GM23338 (cell line): ENCODE results near the gene TAGLN. TPM values are rescaled to one million over a fixed set of nuclear protein-coding genes. Genes with fewer than 3 reads are reported as not detected.

ENCODE experiments used
- ATAC-seq: fragments of 200-7000 bp; cut with Tn5 transposase; 3 replicates; pipeline ENCODE4 v1.9.1; 2020
- DNase-seq: peaks from one replicate; pipeline ENCODE4 v3.0.0-alpha.2; 2015; ENCODE audit warnings: low spot score
- H2AFZ ChIP-seq: fragments of 200-600 bp; sonication (generic); 2 replicates; pipeline ENCODE4 v1.8.0; 2016; ENCODE audit warnings: antibody characterized with exemption, mild to moderate bottlenecking, moderate library complexity
- H3F3A ChIP-seq: fragments of 200-600 bp; sonication (generic); replicated peaks from 2 replicates; pipeline ENCODE4 v1.8.0; 2017; ENCODE audit warnings: antibody characterized with exemption, mixed run types, low read depth
- H3K27ac ChIP-seq: fragments of 200-600 bp; sonication (generic); 2 replicates; pipeline ENCODE4 v1.6.1; 2016; ENCODE audit warnings: low read depth
- H3K27me3 ChIP-seq: fragments of 200-600 bp; sonication (generic); 2 replicates; pipeline ENCODE4 v1.8.0; 2016; ENCODE audit warnings: mild to moderate bottlenecking, mixed run types, moderate library complexity; ENCODE audit not compliant: insufficient read depth
- H3K36me3 ChIP-seq: fragments of 200-600 bp; sonication (generic); 2 replicates; pipeline ENCODE4 v1.8.0; 2016; ENCODE audit warnings: mild to moderate bottlenecking; ENCODE audit not compliant: insufficient read depth
- H3K4me1 ChIP-seq: fragments of 200-600 bp; sonication (generic); 2 replicates; pipeline ENCODE4 v1.8.0; 2016; ENCODE audit warnings: mild to moderate bottlenecking, moderate library complexity; ENCODE audit not compliant: insufficient read depth
- H3K4me2 ChIP-seq: fragments of 200-600 bp; sonication (generic); 2 replicates; pipeline ENCODE4 v1.7.1; 2017; ENCODE audit warnings: mixed run types
- H3K4me3 ChIP-seq: fragments of 200-600 bp; sonication (generic); 2 replicates; pipeline ENCODE4 v1.6.1; 2016; ENCODE audit warnings: mixed run types
- H3K79me2 ChIP-seq: fragments of 200-600 bp; sonication (generic); replicated peaks from 2 replicates; pipeline ENCODE4 v1.8.0; 2017; ENCODE audit warnings: mild to moderate bottlenecking; ENCODE audit not compliant: insufficient read depth
- H3K9me2 ChIP-seq: fragments of 200-600 bp; sonication (generic); 2 replicates; pipeline ENCODE4 v1.8.0; 2017; ENCODE audit not compliant: insufficient read depth
- H4K20me1 ChIP-seq: fragments of 200-600 bp; sonication (generic); replicated peaks from 2 replicates; pipeline ENCODE4 v1.8.0; 2017; ENCODE audit warnings: mild to moderate bottlenecking; ENCODE audit not compliant: insufficient read depth
- H3K27ac Mint-ChIP-seq: 2 replicates; pipeline ENCODE4 v1.8.0; 2020; ENCODE audit warnings: inconsistent platforms, mild to moderate bottlenecking, moderate library complexity, mixed read lengths
- H3K27me3 Mint-ChIP-seq: 3 replicates; pipeline ENCODE4 v1.8.0; 2022; ENCODE audit warnings: low read depth, mild to moderate bottlenecking, moderate library complexity, mixed read lengths, inconsistent platforms; ENCODE audit not compliant: insufficient read depth, poor library complexity
- H3K36me3 Mint-ChIP-seq: 3 replicates; pipeline ENCODE4 v1.8.0; 2021; ENCODE audit warnings: low read depth, mild to moderate bottlenecking, inconsistent platforms, moderate library complexity, mixed read lengths
- H3K4me1 Mint-ChIP-seq: 3 replicates; pipeline ENCODE4 v1.8.0; 2020; ENCODE audit warnings: mild to moderate bottlenecking, inconsistent platforms, mixed read lengths
- H3K4me3 Mint-ChIP-seq: 3 replicates; pipeline ENCODE4 v1.8.0; 2021; ENCODE audit warnings: moderate library complexity, mild to moderate bottlenecking, inconsistent platforms, mixed read lengths
- H3K9me3 Mint-ChIP-seq: 3 replicates; pipeline ENCODE4 v1.8.0; 2020; ENCODE audit warnings: moderate library complexity, mild to moderate bottlenecking, inconsistent platforms, mixed read lengths
- CREB1 ChIP-seq: fragments of 250-450 bp; sonication (Bioruptor Pico); IDR thresholded peaks from 2 replicates; pipeline ENCODE4 v1.5.0; 2020; ENCODE audit warnings: low read depth, mild to moderate bottlenecking, moderate library complexity
- EZH2 ChIP-seq: fragments of 200-600 bp; sonication (generic); IDR thresholded peaks from one replicate; pipeline ENCODE4 v1.8.0; 2017; ENCODE audit warnings: antibody characterized with exemption, mild to moderate bottlenecking, low read depth; ENCODE audit not compliant: unreplicated experiment
- POLR2AphosphoS5 ChIP-seq: IDR thresholded peaks from 2 replicates; pipeline ENCODE4 v1.6.1; 2016; ENCODE audit warnings: antibody characterized with exemption, low read depth
- STAT1 ChIP-seq: IDR thresholded peaks from one replicate; pipeline ENCODE4 v1.6.1; 2016; ENCODE audit warnings: antibody characterized with exemption; ENCODE audit not compliant: unreplicated experiment
- ZNF114 ChIP-seq: fragments of 250-450 bp; sonication (Bioruptor Pico); IDR thresholded peaks from 2 replicates; pipeline ENCODE4 v1.5.0; 2020; ENCODE audit warnings: mild to moderate bottlenecking, moderate library complexity
- ZNF331 ChIP-seq: fragments of 250-450 bp; sonication (Bioruptor Pico); IDR thresholded peaks from 2 replicates; pipeline ENCODE4 v1.5.0; 2020; ENCODE audit warnings: low read depth, mild to moderate bottlenecking, moderate library complexity
- polyA plus RNA-seq: library from polyadenylated mRNA; unstranded; fragments of >200 nt; fragmentation: Nextera tagmentation; extraction: Ambion mirVana; gene quantifications from 2 replicates; pipeline ENCODE4 v1.2.1, GENCODE V29; 2016
- total RNA-seq: library from RNA; depleted of rRNA; stranded (reverse); fragments of >200 nt; shearing (Covaris generic); gene quantifications from 2 replicates; pipeline ENCODE4 v1.2.3, GENCODE V29; 2014
- TF ChIP-seq, protein P1 (sequence below): fragments of 250-450 bp; sonication (Bioruptor Pico); IDR thresholded peaks from 2 replicates; pipeline ENCODE4 v1.5.0; 2020; ENCODE audit warnings: mild to moderate bottlenecking, moderate library complexity
- TF ChIP-seq, protein P2 (sequence below): IDR thresholded peaks from 2 replicates; pipeline ENCODE4 v1.6.1; 2016; ENCODE audit warnings: antibody characterized with exemption

TAGLN gene
- total and polyA plus RNA-seq, 2 experiments from 2014 or later, result 86.8 to 130 TPM

DNA sequence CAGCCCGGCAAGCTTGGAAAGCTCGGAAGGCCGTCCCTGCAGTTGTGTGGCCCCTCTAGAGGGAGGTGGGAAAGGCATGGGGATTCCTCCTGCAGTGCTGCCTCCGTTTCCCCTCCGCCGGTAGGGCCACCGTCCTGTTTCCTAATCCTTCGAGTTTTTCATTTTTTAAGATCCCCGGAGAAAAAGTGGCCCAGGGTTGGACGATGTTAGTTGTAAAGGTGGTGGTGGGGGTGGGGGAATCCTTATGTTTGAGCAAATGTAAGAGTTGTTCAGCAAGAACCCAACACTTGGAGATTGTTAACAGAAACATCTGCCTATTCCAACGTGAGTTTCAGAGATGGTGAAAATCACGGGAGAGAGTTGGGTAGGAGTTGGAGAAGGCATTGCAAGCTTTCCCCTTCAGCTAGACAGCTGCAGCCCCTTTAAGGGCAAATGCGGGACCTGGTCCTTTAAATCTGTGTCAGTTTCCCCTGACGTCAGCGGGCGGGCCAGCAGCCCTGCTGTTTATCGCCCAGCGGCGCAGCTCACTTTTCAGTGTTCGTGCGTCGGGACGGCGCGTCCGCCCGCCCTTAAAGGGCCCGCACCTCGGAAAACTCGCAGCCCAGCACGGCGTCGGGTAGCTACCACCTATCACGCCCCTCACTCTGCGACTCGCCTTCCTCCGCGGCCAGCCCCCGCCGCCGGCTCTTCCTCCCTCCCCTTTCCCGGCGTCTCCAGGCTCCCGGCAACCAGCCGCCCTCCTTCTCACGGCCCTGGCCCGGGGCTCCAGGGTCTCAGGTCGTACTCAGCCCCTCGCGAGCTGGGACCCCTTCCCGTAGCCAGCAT is 20.7 kb upstream of the TAGLN start, which contains the start of gene SIDT2:
Gene SIDT2, plus strand, starts transcription at position 534 of the 825 bp plus-strand sequence. CDS start 521 bp downstream, outside the sequence.
- H3K36me3 ChIP-seq, result no peaks in the 10 kb centered on the region
- H3K4me3 ChIP-seq, result peak within 1 kb of the TSS; percentile 95
- H3K4me3 Mint-ChIP-seq, result peak within 1 kb of the TSS; percentile 95
- ATAC-seq (peak; percentile 86), DNase-seq (peak; percentile 98)
- peak within 1 kb of the TSS; percentile 88 for H3K27ac Mint-ChIP-seq
- H3K4me2 ChIP-seq, result peak within 1 kb of the TSS; percentile 97
- peaks cover 25% of the 10 kb centered on the region for H3K4me1 ChIP-seq
- H4K20me1 ChIP-seq, result no peaks in the 10 kb centered on the region
- H2AFZ ChIP-seq, result peak within 1 kb of the TSS; percentile 69
- H3K9me3 Mint-ChIP-seq, result no peaks in the 10 kb centered on the region
- H3K27me3 ChIP-seq, result no peaks in the 10 kb centered on the region
- no peaks in the 10 kb centered on the region for H3K9me2 ChIP-seq
- peak within 1 kb of the TSS; percentile 95 for H3K27ac ChIP-seq
- peaks cover 2% of the 10 kb centered on the region; the same call in 2 of the 3 replicates for H3K36me3 Mint-ChIP-seq
- TF ChIP-seq ZNF331 (CRISPR knock-in tag) (no peak), STAT1 (no peak), ZNF114 (CRISPR knock-in tag) (no peak), POLR2AphosphoS5 (no peak; the same call in 1 of the 2 replicates), CREB1 (peak; percentile 90), EZH2 (no peak)
- TF ChIP-seq, protein P1, sequence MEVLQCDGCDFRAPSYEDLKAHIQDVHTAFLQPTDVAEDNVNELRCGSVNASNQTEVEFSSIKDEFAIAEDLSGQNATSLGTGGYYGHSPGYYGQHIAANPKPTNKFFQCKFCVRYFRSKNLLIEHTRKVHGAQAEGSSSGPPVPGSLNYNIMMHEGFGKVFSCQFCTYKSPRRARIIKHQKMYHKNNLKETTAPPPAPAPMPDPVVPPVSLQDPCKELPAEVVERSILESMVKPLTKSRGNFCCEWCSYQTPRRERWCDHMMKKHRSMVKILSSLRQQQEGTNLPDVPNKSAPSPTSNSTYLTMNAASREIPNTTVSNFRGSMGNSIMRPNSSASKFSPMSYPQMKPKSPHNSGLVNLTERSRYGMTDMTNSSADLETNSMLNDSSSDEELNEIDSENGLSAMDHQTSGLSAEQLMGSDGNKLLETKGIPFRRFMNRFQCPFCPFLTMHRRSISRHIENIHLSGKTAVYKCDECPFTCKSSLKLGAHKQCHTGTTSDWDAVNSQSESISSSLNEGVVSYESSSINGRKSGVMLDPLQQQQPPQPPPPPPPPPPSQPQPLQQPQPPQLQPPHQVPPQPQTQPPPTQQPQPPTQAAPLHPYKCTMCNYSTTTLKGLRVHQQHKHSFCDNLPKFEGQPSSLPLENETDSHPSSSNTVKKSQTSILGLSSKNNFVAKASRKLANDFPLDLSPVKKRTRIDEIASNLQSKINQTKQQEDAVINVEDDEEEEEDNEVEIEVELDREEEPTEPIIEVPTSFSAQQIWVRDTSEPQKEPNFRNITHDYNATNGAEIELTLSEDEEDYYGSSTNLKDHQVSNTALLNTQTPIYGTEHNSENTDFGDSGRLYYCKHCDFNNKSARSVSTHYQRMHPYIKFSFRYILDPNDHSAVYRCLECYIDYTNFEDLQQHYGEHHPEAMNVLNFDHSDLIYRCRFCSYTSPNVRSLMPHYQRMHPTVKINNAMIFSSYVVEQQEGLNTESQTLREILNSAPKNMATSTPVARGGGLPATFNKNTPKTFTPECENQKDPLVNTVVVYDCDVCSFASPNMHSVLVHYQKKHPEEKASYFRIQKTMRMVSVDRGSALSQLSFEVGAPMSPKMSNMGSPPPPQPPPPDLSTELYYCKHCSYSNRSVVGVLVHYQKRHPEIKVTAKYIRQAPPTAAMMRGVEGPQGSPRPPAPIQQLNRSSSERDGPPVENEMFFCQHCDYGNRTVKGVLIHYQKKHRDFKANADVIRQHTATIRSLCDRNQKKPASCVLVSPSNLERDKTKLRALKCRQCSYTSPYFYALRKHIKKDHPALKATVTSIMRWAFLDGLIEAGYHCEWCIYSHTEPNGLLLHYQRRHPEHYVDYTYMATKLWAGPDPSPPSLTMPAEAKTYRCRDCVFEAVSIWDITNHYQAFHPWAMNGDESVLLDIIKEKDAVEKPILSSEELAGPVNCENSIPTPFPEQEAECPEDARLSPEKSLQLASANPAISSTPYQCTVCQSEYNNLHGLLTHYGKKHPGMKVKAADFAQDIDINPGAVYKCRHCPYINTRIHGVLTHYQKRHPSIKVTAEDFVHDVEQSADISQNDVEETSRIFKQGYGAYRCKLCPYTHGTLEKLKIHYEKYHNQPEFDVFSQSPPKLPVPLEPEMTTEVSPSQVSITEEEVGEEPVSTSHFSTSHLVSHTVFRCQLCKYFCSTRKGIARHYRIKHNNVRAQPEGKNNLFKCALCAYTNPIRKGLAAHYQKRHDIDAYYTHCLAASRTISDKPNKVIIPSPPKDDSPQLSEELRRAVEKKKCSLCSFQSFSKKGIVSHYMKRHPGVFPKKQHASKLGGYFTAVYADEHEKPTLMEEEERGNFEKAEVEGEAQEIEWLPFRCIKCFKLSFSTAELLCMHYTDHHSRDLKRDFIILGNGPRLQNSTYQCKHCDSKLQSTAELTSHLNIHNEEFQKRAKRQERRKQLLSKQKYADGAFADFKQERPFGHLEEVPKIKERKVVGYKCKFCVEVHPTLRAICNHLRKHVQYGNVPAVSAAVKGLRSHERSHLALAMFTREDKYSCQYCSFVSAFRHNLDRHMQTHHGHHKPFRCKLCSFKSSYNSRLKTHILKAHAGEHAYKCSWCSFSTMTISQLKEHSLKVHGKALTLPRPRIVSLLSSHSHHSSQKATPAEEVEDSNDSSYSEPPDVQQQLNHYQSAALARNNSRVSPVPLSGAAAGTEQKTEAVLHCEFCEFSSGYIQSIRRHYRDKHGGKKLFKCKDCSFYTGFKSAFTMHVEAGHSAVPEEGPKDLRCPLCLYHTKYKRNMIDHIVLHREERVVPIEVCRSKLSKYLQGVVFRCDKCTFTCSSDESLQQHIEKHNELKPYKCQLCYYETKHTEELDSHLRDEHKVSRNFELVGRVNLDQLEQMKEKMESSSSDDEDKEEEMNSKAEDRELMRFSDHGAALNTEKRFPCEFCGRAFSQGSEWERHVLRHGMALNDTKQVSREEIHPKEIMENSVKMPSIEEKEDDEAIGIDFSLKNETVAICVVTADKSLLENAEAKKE (CRISPR knock-in tag), result no peak
- TF ChIP-seq, protein P2, sequence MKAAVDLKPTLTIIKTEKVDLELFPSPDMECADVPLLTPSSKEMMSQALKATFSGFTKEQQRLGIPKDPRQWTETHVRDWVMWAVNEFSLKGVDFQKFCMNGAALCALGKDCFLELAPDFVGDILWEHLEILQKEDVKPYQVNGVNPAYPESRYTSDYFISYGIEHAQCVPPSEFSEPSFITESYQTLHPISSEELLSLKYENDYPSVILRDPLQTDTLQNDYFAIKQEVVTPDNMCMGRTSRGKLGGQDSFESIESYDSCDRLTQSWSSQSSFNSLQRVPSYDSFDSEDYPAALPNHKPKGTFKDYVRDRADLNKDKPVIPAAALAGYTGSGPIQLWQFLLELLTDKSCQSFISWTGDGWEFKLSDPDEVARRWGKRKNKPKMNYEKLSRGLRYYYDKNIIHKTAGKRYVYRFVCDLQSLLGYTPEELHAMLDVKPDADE, result no peak
- peaks cover 5% of the 10 kb centered on the region; the same call in 1 of the 2 replicates for H3K79me2 ChIP-seq
- H3F3A ChIP-seq, result peaks cover 28% of the 10 kb centered on the region
- peaks cover 17% of the 10 kb centered on the region for H3K27me3 Mint-ChIP-seq
- peaks cover 26% of the 10 kb centered on the region for H3K4me1 Mint-ChIP-seq
